Gastrocnemius medialis (tissue), 4 donors: ENCODE results near the gene OCEL1. TPM values are rescaled to one million over a fixed set of nuclear protein-coding genes. Genes with fewer than 3 reads are reported as not detected.
"Not testable (repeated sequence)": the region's sequence is repeated elsewhere in the genome, so short reads cannot be mapped to it uniquely, and the experiment has no call there.

Experiments
- ATAC-seq, 2 donors: fragments of 150-250 bp; one replicate each; pipeline ENCODE4 v1.9.1; 2016
- DNase-seq, 2 donors: peaks; one replicate each; pipeline ENCODE4 v3.0.0-alpha.2; 2019
- H3K27ac ChIP-seq, 4 donors: fragments of 200-600 bp; sonication (generic); 1 replicate in 1 of 4; 2 replicates in 3 of 4; pipeline ENCODE4 v1.5.1; 2016 to 2018; ENCODE audit warnings: mild to moderate bottlenecking in 2 of 4, moderate library complexity in 1 of 4
- H3K27me3 ChIP-seq, 3 donors: fragments of 200-600 bp; sonication (generic) in 2 of 3; 1 replicate in 1 of 3; 2 replicates in 2 of 3; pipeline versions ENCODE4 v1.5.1 to v1.6.0; 2016 to 2019; ENCODE audit warnings: mild to moderate bottlenecking in 1 of 3, moderate library complexity in 1 of 3
- H3K36me3 ChIP-seq, 2 donors: fragments of 200-600 bp; sonication (generic) in 1 of 2; one replicate each; pipeline ENCODE4 v1.5.1; 2017 to 2018
- H3K4me1 ChIP-seq, 2 donors: fragments of 200-600 bp; sonication (generic) in 1 of 2; one replicate each; pipeline ENCODE4 v1.5.1; 2016 to 2017; ENCODE audit warnings: mild to moderate bottlenecking in 2 of 2
- H3K4me3 ChIP-seq, 4 donors: fragments of 200-600 bp; sonication (generic) in 3 of 4; 1 replicate in 1 of 4; 2 replicates in 3 of 4; pipeline ENCODE4 v1.5.1; 2016 to 2019; ENCODE audit warnings: mild to moderate bottlenecking in 2 of 4
- H3K9me3 ChIP-seq, 3 donors: fragments of 200-600 bp; sonication (generic) in 2 of 3; 1 replicate in 1 of 3; 2 replicates in 2 of 3; pipeline ENCODE4 v1.5.1; 2016 to 2019
- CTCF ChIP-seq, 5 experiments: fragments of 450-650 bp in 3 of 5; fragments of 200-600 bp in 2 of 5; sonication (generic) in 2 of 5; IDR thresholded peaks in 4 of 5; conservative IDR thresholded peaks in 1 of 5; 1 replicate in 4 of 5; 2 replicates in 1 of 5; pipeline ENCODE4 v1.5.1; 2016 to 2019; ENCODE audit warnings: antibody characterized with exemption in 5 of 5, mild to moderate bottlenecking in 3 of 5, moderate library complexity in 3 of 5
- POLR2A ChIP-seq, 2 donors: fragments of 450-650 bp; IDR thresholded peaks; one replicate each; pipeline ENCODE4 v1.6.1; 2017; ENCODE audit warnings: antibody characterized with exemption in 2 of 2, mild to moderate bottlenecking in 2 of 2, moderate library complexity in 2 of 2
- in situ Hi-C, 4 donors: fragments of 200-750 bp; cut with MboI; loops; one replicate each; pipeline versions ENCODE4 v1.15.0 to v1.8.0; 2017; ENCODE audit warnings: low sequenced_read_pairs in 4 of 4
- intact Hi-C: fragments of 100-400 bp; cut with DNase I; formaldehyde crosslinking; loops from one replicate; pipeline ENCODE4 v1.15.1; 2023; ENCODE audit warnings: low total_unique reads
- total RNA-seq, 4 donors: library from RNA; depleted of rRNA; stranded (reverse); fragments of >200 nt; gene quantifications; one replicate each; pipeline versions ENCODE4 v1.1.0 to v1.2.3, GENCODE V29; 2016

The OCEL1 gene
- total RNA-seq, 4 donors from 2014 or later = 3.3 to 5.8 (median 4.5) TPM

GRCh38 chr19:17266975-17267788 is 41.2 kb downstream of the OCEL1 start, which contains the start of gene BABAM1:
Gene BABAM1 (plus strand): TSS chr19:17267443. CDS start chr19:17268807, 1,364 bp downstream.
- TF ChIP-seq CTCF (IDR thresholded peaks at IDR 0.05 in 4 of 5, conservative IDR thresholded peaks at IDR 0.05 in 1 of 5) (no peak), POLR2A (IDR thresholded peaks at IDR 0.05) (peak; percentile 17 to 61)
- peak; percentile 97 for DNase-seq
- Histone ChIP-seq H3K36me3 (peaks cover 0 to 32% of the 10 kb centered on the region in 2 donors), H3K4me1 (peaks cover 8 to 10% of the 10 kb centered on the region in 2 donors), H3K4me3 (peak within 1 kb of the TSS; percentile 83 to 92 (median 89)), H3K27ac (peak within 1 kb of the TSS; percentile 77 to 91 (median 86)), H3K9me3 (no peaks in the 10 kb centered on the region), H3K27me3 (no peaks in the 10 kb centered on the region)
- intact Hi-C loops = loop anchor here (1.0 to 2.0 kb wide), 5 partner anchors 21 to 68 kb away; partner anchors contain the start of genes ANO8, MRPL34, OCEL1 and USE1
- in situ Hi-C loops = no loop called here
- peak; percentile 98 to 99 for ATAC-seq

GRCh38 chr19:17268754-17269153 is 42.7 kb downstream of the OCEL1 start:
- H3K27me3 ChIP-seq = no peaks in the 10 kb centered on the region
- H3K9me3 ChIP-seq = no peaks in the 10 kb centered on the region
- in situ Hi-C loops (no loop called here), intact Hi-C loops (no loop called here)
- ATAC-seq = no peak
- no peak overlapping the region for H3K27ac ChIP-seq
- H3K36me3 ChIP-seq = peaks cover 0 to 45% of the 10 kb centered on the region in 2 donors
- H3K4me3 ChIP-seq = no peak overlapping the region
- DNase-seq = no peak
- H3K4me1 ChIP-seq = peaks cover 8 to 10% of the 10 kb centered on the region in 2 donors
- TF ChIP-seq CTCF (IDR thresholded peaks at IDR 0.05 in 4 of 5, conservative IDR thresholded peaks at IDR 0.05 in 1 of 5) (no peak), POLR2A (IDR thresholded peaks at IDR 0.05) (no peak)

- H3K4me1 ChIP-seq, H3K27me3 ChIP-seq, ATAC-seq, H3K27ac ChIP-seq, DNase-seq, H3K4me3 ChIP-seq, H3K9me3 ChIP-seq: not testable (repeated sequence)
- peaks cover 0 to 78% of the 10 kb centered on the region in 2 donors for H3K36me3 ChIP-seq
- in situ Hi-C loops = loop anchor here in 3 of 4 donors (5.0 to 25.0 kb wide), 2 partner anchors 208 to 513 kb away; no protein-coding TSS in a partner anchor
- intact Hi-C loops = loop anchor here (10.0 kb wide), 1 partner anchor 470 kb away; no protein-coding TSS in a partner anchor
Observed at GRCh38 chr19:17274892-17275291, 48.9 kb downstream of the OCEL1 start.

GRCh38 chr19:17275441-17276175 is 49.6 kb downstream of the OCEL1 start:
- intact Hi-C loops = loop anchor here (10.0 kb wide), 1 partner anchor 471 kb away; no protein-coding TSS in a partner anchor
- Histone ChIP-seq H3K9me3 (no peaks in the 10 kb centered on the region), H3K4me3 (no peak overlapping the region), H3K27me3 (no peaks in the 10 kb centered on the region), H3K36me3 (peaks cover 0 to 72% of the 10 kb centered on the region in 2 donors), H3K4me1 (no peaks in the 10 kb centered on the region), H3K27ac (no peak overlapping the region)
- TF ChIP-seq POLR2A (IDR thresholded peaks at IDR 0.05) (no peak), CTCF (IDR thresholded peaks at IDR 0.05 in 4 of 5, conservative IDR thresholded peaks at IDR 0.05 in 1 of 5) (no peak)
- ATAC-seq (no peak), DNase-seq (no peak)
- in situ Hi-C loops = loop anchor here in 3 of 4 donors (5.0 to 25.0 kb wide), 2 partner anchors 208 to 513 kb away; no protein-coding TSS in a partner anchor

Other genes with a start within 250 kb of the OCEL1 start
- gene CPAMD8, start 199.4 kb upstream of the OCEL1 start, total RNA-seq = 10 to 100 TPM in 1 of 4 donors, 1 to 10 TPM in 3; 6.0 to 15.6 (median 7.6) TPM
- 1 to 10 TPM in 3 of 4 donors, under 1 TPM in 1; 0.97 to 4.5 (median 3.3) TPM for gene HAUS8, start 150.8 kb upstream of the OCEL1 start, total RNA-seq
- gene MYO9B, start 150.4 kb upstream of the OCEL1 start, total RNA-seq = 10 to 100 TPM; 20.0 to 22.1 (median 20.7) TPM
- gene USE1, start 10.9 kb upstream of the OCEL1 start, total RNA-seq = 10 to 100 TPM; 14.1 to 39.9 (median 22.3) TPM
- gene NR2F6, start 19.7 kb downstream of the OCEL1 start, total RNA-seq = 10 to 100 TPM; 64.9 to 95.8 (median 72.0) TPM
- gene USHBP1, start 38.5 kb downstream of the OCEL1 start, total RNA-seq = 1 to 10 TPM; 2.6 to 7.1 (median 4.1) TPM
- 100 to 1,000 TPM in 2 of 4 donors, 10 to 100 TPM in 2; 86.3 to 120 (median 99.4) TPM for gene BABAM1, start 41.2 kb downstream of the OCEL1 start, total RNA-seq
- 1 to 10 TPM in 1 of 4 donors, under 1 TPM in 1, not detected in 2; 0.11 to 1.4 TPM for gene ANKLE1, start 55.7 kb downstream of the OCEL1 start, total RNA-seq
- gene ABHD8, start 77.2 kb downstream of the OCEL1 start, total RNA-seq = 10 to 100 TPM; 12.2 to 25.0 (median 19.8) TPM
- gene MRPL34, start 79.6 kb downstream of the OCEL1 start, total RNA-seq = 100 to 1,000 TPM; 145 to 369 (median 249) TPM
- 10 to 100 TPM; 18.7 to 40.0 (median 27.0) TPM for gene DDA1, start 83.3 kb downstream of the OCEL1 start, total RNA-seq
- gene ANO8, start 108.6 kb downstream of the OCEL1 start, total RNA-seq = 10 to 100 TPM in 2 of 4 donors, 1 to 10 TPM in 2; 6.2 to 24.5 (median 9.9) TPM
- 10 to 100 TPM in 3 of 4 donors, 1 to 10 TPM in 1; 6.7 to 21.3 (median 11.1) TPM for gene GTPBP3, start 111.3 kb downstream of the OCEL1 start, total RNA-seq
- 10 to 100 TPM; 11.5 to 45.1 (median 18.8) TPM for gene PLVAP, start 151.1 kb downstream of the OCEL1 start, total RNA-seq
- not detected for gene CCDC194, start 168.0 kb downstream of the OCEL1 start, total RNA-seq
- 10 to 100 TPM; 19.0 to 28.2 (median 23.1) TPM for gene BST2, start 179.4 kb downstream of the OCEL1 start, total RNA-seq
- gene MVB12A, start 193.8 kb downstream of the OCEL1 start, total RNA-seq = 10 to 100 TPM; 35.8 to 62.7 (median 52.3) TPM
- gene TMEM221, start 222.4 kb downstream of the OCEL1 start, total RNA-seq = not detected
- gene NXNL1, start 234.7 kb downstream of the OCEL1 start, total RNA-seq = not detected
- 10 to 100 TPM; 20.7 to 53.8 (median 43.7) TPM for gene SLC27A1, start 244.3 kb downstream of the OCEL1 start, total RNA-seq